ENCODE results near the gene HUWE1. TPM values are rescaled to one million over a fixed set of nuclear protein-coding genes. Genes with fewer than 3 reads are reported as not detected.

HUWE1 gene
- total and polyA plus RNA-seq, 9 of the 15 experiments (the other 6 are each of a cell fraction or from before 2014, with no cell fraction given): 23.9 to 204 (median 65.1) TPM

GRCh38 chrX:53644751-53645150 lies 41.8 kb downstream of the HUWE1 start:
- Histone ChIP-seq H3K36me3 (ENCODE audit: control insufficient read depth, insufficient read depth, low read length) (peaks cover 93% of the 10 kb centered on the region), H3K9me1 (ENCODE audit: control insufficient read depth, insufficient read depth, low read length) (no peaks in the 10 kb centered on the region), H3K79me2 (ENCODE audit: control insufficient read depth, insufficient read depth, low read length) (peaks cover 6% of the 10 kb centered on the region; the same call in 1 of the 3 replicates), H3K9me3 (replicated peaks; ENCODE audit: control insufficient read depth, insufficient read depth, low read depth, low read length) (no peaks in the 10 kb centered on the region), H4K20me1 (replicated peaks; ENCODE audit: control insufficient read depth, insufficient read depth, low read length) (no peaks in the 10 kb centered on the region), H3K4me1 (replicated peaks in 1 of 2; ENCODE audit: control insufficient read depth in 2 of 2, insufficient read depth in 2 of 2, low read length in 2 of 2) (no peaks in the 10 kb centered on the region), H3K4me2 (ENCODE audit: insufficient read depth, low read length) (no peak overlapping the region), H3K27ac (ENCODE audit: extremely low read depth, low read depth, low read length) (no peak overlapping the region), H3K27me3 (ENCODE audit: control insufficient read depth in 2 of 2, insufficient read depth in 2 of 2, low read length in 2 of 2) (no peaks in the 10 kb centered on the region), H3K4me3 (no peak overlapping the region), H2AFZ (ENCODE audit: low read depth, low read length) (no peak overlapping the region), H3K9ac (ENCODE audit: insufficient read depth in 1 of 2, low read depth in 2 of 2, low read length in 2 of 2) (no peak overlapping the region)
- intact Hi-C loops (cut with micrococcal nuclease) (no loop called here), in situ Hi-C loops (cut with MboI) (no loop called here)
- CTCF ChIA-PET (ENCODE audit: low intra/inter-chr PET ratio): no interaction called here
- no peak for DNase-seq (ENCODE audit: extremely low read depth in 1 of 4, low spot score in 3 of 4)
- no peak for ATAC-seq
- no peak for TF ChIP-seq SMAD4 (CRISPR knock-in tag; conservative IDR thresholded peaks at IDR 0.05)
- no peak for TF ChIP-seq BCLAF1 (IDR thresholded peaks at IDR 0.05; ENCODE audit: borderline replicate concordance in 1 of 2, control insufficient read depth in 1 of 2, low read depth in 2 of 2, low read length in 1 of 2)
- no peak for TF ChIP-seq KLF1 (tag; IDR thresholded peaks at IDR 0.05)
- TF ChIP-seq ZNF586 (CRISPR knock-in tag; conservative IDR thresholded peaks at IDR 0.05): no peak
- TF ChIP-seq NR3C1 (CRISPR knock-in tag; IDR thresholded peaks at IDR 0.05): no peak
- TF ChIP-seq ZBTB11 (CRISPR knock-in tag; IDR thresholded peaks at IDR 0.05): no peak
- no peak for TF ChIP-seq SMARCB1 (IDR thresholded peaks at IDR 0.05; ENCODE audit: insufficient read length, low read depth)
- TF ChIP-seq MEIS2 (IDR thresholded peaks at IDR 0.05; ENCODE audit: partially characterized antibody): no peak
- no peak for TF ChIP-seq POLR2G (IDR thresholded peaks at IDR 0.05; ENCODE audit: low read depth, low read length)
- TF ChIP-seq L3MBTL2 (IDR thresholded peaks at IDR 0.05): no peak
- no peak for TF ChIP-seq SRF (CRISPR knock-in tag; IDR thresholded peaks at IDR 0.05)
- no peak for TF ChIP-seq NR2C1 (IDR thresholded peaks at IDR 0.05)
- no peak for TF ChIP-seq NR2C1 (tag; IDR thresholded peaks at IDR 0.05)
- no peak for TF ChIP-seq RBM14 (IDR thresholded peaks at IDR 0.05; ENCODE audit: borderline replicate concordance, insufficient read depth, low read depth, low read length)
- no peak for TF ChIP-seq NR4A1 (CRISPR knock-in tag; IDR thresholded peaks at IDR 0.05)
- no peak for TF ChIP-seq NR4A1 (tag; IDR thresholded peaks at IDR 0.05)
- BruUV-seq (replicated peaks): no TSS peak
- FAIRE-seq: no peak
- POLR2A ChIA-PET: interaction anchor here (0.7 kb wide), 1 partner anchor 1548 kb away, joined by 3 read pairs; no protein-coding TSS in a partner anchor
- 91% methylated on average over 3 of the region's 3 CpGs for WGBS (ENCODE audit: insufficient coverage, low coverage, missing lambda C conversion rate)

Data from K562 (cell line).